ENCODE data around the gene PTPRU.

Gene PTPRU

DNA sequence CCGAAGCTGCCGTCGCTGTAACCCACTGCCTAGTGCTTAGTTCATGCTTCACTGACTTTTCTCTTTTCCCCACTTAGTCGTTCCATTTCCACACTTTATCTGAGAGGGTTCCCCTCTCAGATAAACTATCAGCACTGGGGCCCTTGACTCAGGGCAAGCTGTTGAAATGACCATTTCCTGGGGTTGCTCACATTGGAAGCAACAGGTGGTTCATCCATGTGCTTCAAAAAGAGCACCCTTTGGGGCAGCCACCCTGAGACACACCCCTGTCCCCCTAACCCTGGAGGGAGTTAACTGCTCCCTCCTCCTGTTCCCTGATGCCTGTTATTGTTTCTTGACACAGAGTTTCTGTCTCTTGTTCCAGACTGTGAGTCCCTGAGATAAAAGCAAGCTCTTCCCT is 107.2 kb downstream of the PTPRU start:
- no peak for DNase-seq

DNA sequence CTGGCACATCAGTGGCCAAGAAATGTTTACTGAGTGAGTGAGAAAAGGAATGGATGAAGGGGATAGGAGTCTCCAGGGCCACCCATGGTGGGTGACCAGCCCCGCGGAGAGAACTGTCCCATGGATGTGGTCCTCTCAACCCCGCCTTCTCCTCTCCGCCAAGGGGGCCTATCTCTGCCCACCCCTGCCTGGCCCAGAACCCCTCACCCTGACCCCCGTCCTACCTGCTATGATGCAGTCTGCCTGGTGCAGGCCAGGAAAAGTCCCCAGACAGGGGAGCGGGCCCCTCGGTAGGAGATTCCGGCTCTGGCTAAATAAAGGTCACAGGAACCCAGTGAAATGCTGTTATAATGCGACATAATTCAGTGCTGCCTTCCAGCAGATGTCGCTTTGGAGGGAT is 107.6 kb downstream of the PTPRU start:
- DNase-seq: no peak

DNA sequence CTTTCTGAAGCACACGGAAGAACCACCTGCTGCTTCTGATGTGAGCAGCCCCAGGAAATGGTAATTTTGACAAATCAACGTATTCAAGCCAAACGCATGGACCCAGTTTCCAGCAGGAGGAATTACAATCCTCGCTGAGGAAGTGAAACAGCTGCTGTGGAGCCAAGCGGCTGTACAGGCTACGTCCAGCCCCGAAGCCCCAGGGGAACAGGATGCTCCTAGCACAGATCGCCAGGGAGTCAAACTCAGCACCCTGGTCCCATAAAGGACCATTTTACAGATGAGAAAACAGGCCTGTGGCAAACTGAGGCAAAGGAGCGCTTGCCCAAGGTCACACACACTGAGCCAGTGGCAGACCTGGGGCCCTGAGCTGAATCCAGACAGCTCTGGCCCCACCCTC is 108.0 kb downstream of the PTPRU start:
- DNase-seq: no peak

DNA sequence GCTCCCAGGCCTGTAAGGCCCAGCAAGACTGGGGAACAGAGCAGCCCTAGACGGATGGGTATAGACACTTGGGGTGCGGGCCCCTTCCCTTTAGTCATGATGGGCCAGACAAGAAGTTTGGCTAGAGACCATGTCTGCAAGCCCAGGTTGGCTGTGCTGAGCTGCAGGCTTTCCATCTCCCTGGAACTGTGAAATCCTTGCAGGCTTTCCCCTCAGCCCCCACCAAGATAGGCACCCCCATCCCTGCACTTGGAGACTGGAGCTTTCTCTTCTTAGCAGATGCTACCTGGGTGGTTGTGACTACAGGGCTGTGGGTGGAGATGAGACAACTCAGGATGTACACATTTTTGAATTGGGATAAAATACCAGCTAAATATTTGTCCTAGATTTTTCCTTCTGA is 110.3 kb downstream of the PTPRU start:
- DNase-seq: no peak

DNA sequence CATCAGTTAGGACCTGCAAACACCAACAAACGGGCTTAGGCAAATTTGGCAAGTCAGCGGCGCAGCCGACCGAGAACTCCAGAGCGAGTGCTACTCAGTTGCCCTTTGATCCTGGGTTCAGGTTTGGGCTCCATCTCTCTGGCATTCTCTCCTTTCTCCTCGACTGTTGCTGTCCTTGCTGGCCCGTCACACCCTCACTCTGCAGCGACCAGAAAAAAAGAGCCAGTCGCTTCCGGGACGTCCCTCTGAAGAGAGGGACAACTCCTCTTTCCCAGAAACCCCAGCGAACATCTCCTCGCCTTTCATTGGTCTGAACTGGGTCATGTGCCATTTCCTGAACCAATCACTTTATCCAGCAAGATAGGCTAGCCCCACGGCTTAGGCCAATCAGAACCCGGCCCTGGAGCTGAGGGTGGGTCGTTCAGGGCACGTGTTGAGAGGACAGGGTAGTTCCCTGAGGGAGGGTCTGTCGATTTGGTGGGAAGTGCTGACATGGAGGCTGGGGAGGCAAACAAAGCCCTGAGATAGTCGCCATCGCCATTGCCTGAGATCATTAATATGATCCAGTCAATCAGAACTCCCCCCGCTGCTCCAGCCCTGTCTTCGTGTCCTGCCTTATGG is 113.7 kb downstream of the PTPRU start:
- DNase-seq: no peak

DNA sequence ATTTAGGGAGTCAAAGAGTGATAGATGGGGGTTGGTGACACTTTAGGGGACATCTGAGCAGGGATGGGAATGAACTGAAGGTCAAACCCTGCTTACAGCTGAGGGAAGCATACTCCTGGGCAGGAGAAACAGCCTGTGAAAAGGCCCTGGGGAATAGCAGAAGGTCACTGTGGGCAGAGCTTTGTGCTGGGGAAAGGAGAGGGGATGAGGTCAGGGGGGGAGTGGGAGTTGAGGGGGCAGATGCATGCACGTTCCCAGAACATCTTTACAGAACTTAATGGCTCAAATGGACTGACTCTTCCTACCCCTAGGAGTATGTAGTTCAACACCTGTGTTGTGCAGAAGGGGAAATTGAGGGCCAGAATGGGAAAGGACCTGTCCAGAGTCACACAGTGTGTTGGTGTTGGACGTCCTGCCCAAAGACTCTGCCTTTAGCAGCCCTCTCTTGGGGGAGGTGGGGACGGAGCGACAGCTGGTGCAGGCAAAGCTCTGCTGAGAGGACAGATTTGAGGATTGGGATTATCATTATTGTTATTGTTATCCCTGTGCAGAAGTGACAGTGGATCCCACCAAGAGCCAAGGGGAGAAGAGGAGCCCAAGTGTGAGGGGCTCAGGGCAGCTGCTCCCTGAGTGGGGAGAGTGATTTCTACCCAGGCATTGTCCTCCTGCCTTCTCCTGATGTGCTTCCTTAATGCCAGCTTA is 116.5 kb downstream of the PTPRU start:
- DNase-seq: no peak

DNA sequence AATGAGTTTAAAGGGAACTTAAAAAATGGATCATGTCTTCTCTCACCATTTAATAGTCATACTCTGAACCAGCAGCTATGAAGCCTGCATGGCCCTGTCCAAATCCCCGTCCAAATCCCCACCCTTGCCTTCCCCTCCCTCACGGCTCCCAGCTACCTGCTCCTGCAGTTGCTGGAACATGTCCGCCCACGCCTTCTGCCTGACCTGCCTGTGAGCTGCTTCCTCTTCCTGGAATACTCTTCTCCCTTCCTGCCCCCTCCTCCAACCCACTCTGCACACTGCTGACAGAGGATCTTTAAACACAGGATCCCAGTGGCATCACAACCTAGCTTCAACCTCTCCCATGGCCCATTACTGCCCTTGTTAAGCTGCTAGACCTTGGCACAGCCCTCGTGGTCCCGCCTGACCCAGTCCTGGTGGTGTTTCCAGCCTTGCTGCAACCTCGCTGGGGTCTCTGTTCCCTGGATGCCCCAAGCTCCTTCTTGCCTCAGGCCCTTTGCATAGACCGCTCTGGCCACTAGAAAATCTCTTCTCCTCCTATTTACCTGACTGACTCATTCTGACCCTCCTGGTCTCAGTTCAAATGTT is 118.3 kb downstream of the PTPRU start:
- no peak for DNase-seq

DNA sequence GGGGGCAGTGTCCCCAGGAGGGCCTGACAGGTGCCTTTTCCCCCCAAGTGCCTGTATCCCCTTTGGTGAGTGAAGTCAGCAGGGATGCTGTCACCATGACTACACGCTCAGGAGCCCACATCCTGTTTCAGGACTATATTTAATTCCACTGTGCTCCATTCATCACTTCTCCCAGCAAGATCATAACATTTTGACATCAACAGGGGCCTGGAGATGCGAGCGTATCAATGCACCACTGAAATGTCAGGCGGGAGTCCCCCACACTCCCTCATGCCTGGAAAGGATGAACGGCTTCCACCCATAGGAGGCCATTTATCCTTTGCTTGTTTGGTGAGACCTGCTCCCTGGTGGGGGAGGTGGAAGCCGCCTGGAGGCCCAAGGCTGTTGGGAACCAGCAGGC is 119.1 kb downstream of the PTPRU start:
- no peak for DNase-seq

DNA sequence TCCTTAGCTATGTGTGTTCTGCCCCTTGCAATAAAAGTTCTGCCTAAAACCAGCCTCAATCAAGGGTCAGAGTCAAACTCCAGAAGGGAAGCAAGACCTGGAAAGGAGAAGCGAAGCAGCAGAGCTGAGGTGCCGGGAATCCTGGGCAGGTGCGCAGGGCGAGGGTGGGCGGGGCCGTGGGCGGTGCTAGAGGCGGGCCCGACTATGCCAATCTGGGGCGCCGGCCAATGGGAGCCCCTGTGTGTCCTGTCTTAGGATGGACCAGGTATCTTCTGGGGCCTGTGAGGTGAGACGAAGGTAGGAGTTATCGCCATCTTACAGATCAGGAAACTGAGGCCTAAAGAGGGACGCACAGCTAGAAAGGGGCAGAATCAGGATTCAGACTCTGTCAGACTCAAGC is 120.3 kb downstream of the PTPRU start:
- DNase-seq: peak in 1 of 2 experiments; percentile 18

DNA sequence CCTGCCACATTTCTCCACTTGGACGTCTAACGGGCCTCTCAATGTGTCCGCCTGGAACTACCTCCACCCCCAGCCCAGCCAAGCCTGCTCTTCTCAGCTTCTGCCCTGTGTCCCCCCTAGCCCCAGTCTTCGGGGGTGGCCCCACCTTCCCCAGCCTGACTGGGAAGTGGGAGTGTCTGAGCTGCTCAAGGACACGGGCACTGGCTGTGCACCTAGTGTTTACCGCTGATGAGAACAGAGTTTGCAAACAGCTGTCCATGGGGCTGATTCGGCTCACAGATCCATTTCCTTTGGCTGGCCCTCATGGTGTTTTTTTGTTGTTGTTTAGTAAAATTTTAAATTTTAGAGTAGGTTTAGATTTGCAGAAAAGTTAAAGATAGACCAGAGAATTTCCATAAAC is 121.1 kb downstream of the PTPRU start:
- DNase-seq: no peak

DNA sequence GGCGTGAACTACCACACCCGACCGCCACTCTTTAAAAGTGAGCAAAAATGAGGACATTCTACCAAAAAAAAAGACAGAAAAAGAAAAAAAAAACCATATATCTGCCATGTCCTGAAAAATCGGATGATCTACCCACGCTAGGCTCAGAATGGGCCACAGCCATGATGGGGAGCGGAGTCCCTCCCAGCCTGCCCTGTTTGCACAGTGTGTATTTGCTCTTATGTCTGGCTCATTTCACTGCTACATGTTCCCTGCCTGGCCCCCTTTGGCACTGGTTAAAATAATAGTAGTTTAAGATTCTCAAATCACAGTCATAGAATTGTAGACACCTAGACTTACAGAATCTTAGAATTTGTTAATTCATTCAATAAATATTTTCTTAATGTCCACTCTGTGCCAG is 121.9 kb downstream of the PTPRU start:
- DNase-seq: no peak

DNA sequence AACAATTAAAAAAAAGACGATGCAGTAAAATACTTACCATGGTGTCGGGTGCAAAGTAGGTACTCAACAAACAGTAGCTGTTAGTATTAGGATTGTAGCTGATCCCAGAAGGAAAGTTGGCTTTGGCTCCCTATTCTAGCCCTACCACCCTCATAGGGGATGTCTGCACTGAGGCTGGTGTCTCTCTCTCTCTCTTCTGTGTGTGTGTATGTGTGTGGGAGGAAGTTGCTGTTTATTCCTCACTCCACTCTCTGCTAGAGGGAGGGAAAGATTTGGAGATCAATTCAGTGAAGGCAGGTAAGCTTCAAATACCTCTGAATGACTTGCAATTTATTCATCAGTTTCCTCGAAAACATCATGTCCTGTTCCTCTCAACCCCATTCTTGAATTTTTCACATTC is 124.4 kb downstream of the PTPRU start:
- DNase-seq: no peak

DNA sequence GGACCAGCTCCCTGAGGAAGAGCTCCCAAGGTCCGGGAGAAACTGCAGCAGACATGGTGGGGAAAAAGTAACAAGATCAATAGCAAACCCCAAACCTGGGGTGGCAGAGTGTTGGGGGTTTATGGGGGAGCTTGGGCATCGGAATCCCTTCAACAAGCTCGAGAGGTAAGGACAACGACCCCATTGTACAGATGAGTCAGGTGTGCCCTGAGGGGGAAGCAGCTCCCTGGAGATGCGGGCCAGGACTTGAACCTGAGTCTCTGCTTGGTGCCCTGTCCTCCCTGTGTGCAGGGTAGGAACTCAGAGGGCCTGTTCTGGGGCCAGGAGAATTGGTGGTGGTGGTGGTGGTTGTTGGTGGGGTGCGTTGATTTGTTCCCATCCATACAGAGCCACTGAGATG is 125.4 kb downstream of the PTPRU start:
- no peak for DNase-seq

DNA sequence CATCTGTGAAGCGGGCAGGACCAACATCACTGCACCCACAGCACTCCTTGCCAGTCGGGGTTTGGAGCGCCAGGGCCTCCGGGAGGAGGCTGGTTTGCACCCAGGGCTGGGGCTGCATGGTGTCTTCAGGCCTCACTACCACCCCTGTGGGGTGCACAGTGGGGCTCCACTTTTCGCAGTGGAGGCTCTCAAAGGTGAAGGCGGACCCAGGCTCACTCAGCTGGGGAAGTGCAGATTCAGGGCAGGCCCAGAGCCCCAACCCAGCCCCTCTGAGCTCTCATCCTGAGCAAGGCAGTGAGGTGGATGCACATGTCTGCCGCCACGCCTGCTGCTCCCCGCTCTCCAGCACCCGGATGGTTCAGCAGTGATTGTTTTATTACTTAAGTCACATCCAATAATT is 125.8 kb downstream of the PTPRU start:
- DNase-seq: no peak

DNA sequence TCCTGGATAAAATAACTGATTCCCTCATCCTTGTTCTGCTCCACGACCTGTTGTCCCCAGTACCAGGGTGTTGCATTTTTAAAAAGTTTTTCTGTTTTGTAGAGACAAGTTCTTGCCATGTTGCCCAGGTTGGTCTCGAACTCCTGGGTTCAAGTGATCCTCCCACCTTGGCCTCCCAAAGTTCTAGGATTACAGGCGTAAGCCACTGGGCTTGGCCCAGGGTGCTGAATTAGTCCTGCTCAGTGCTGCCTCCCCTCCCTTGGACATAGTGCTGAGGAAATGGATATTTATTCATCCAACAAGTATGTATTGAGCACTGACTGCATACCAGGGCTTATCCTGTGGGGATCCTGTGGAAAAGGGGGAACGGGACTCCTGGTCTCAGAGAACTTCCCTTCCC is 126.4 kb downstream of the PTPRU start:
- DNase-seq: no peak

DNA sequence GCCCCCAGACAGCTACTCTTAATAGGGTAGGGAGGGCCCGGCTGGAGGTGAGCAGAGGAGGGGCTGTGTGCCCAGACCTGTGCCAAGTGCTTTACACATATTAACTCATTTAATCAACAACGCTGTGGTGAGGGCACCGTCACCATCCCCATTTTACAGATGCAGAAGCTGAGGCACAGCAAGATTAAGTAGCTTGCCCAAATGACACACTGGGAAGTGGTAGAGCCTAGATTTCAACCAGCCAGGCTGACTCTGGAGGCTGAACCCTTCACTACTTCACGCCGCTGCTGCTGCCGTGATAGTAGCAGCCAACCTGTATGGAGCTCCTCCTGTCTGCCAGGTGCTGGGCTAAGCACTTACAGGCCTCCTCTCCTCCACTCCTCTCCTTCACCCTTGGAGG is 127.2 kb downstream of the PTPRU start:
- no peak for DNase-seq

DNA sequence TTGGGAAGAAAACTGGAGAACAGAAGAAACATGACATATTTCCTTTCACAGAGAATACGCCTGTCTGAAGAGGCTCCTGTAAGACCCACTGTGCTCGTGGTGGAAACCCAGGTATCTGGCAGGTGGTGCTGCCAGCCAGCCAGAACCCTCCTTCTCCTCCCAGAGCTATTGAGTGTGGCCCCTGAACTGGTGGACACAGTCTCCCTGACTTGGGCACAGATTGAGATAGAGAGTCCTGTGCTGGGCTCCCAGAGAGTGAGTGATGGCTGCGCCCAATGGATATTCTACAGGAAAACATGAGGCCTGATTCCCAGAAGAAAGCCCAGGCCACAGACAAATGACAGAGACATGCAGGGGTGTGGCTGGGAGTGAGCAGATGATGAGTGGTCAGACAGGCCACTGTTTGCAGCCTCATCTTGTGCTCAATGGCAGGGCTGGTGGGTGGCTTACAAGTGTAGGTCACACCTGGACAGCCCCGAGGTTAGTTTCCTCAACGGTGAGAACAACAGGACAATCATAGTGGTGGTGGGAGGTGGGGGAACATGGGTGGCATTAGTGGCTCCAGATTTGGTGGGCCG is 127.9 kb downstream of the PTPRU start:
- DNase-seq: no peak

DNA sequence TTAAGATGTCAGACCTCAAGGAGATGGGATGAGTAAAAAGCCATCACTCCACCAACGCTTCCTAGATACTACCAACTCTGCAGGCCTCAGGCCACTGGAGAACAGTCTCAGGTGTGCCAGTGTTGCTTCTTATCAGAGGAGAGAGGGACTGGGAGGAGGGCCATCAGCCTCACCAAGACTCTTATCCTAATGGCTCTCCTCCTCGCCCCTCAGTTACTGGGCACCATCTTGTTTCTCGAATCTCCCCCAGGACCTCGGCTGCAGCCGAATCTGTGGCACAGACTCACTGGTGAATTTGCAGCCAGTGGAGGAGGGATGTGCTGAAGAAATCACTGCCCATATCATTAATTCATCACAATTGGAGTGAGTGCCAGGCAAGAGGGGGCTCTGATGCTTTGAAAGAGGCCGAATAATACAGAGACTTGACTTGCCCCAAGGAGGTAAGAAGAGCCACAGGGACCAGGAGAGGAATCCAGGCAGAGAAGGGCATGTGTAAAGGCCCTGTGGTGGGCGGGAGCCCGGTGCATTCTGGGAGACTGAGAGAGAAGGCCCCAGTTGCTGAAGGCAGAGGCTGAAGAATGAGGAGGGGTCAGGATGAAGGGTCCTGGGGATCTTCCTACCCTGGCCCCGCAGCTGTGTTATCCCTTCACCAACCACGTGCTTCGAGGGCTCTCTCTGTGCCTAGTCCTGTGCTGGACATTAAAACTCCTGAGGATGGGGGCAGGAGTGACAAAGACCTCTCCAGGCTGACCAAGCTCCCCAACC is 129.8 kb downstream of the PTPRU start:
- DNase-seq: no peak

DNA sequence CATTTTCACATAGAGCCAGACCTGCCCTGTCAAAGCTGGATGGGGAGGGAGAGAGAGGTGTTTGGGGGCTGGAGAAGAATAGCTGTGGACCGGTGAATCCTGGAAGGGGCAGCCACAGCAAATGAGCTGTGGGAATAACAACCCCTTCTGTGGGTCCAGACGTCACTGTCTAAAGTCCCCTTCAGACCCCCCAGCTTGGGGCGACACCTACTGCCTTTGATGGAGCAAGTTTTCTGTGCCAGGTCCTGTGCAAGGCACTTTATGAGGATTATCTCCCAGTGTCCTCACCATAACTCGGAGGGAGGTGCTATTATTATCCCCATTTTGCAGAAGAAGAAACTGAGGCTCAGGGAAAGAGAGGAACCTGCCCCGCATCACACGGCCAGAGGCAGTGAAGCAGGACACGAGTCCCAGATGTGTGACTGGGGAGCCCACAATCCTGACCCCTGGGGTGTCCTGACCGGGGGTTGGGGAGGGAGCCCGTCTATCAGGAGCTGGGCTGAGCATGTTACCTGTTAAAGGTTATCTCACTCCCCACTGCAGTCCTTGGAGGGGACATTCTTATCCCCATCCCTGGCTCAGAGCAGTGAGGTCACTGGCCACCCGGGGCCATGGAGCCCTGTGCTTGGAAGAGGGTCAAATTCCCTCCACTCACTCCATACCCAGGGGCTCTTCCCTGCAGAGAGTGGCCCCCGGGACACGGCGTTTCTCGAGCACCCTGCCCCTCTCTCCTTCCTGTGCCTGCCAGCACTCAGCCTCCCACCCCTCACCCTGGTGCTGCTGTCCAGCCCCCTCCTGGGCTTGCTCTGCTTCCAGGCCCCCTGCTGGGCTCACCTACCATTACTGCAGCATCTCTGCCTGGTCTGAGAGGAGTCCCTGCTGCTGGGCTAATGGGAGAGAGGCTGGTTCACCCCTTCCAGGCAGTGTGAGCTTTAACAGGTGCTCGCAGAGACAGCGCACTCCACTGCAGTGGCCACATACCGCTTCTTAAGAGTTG is 132.9 kb downstream of the PTPRU start:
- no peak for DNase-seq

DNA sequence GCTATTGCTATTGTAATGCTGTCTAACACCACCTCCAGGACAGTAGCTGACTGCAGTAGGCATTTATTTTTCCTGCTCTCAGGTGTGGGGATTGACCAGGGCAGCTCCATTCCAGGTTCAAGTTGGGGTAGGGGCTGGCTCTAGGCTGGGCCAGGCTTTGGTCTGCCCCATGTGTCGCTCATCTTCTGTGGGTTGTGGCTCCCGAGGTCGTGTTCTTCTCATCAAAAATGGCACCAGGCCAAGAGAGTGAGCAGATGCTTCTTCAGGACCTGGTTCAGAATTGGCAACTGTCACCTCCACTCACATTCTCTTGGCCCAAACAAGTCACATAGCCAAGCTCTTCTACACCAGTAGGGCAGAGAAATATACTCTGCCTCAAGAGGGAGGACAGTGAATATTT is 133.7 kb downstream of the PTPRU start:
- DNase-seq: no peak

DNA sequence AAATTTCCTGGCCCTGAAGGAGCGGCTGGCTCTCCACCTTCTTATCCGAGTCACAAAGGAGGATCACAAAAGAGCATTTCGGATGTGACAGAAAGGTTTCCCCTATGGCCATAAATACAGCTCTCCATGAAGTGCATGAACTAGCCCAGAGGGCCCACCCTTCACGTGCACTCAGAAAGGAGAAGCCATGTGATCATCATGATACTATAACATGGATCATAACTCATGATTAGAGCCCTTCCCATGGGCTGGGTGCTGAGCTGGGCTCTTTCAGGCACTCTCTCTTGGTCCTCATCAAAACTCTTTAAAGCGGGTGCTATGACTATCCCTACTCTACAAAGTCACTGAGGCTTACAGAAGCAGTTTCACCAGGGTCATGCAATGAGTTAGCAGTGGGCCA is 135.0 kb downstream of the PTPRU start:
- DNase-seq: no peak

DNA sequence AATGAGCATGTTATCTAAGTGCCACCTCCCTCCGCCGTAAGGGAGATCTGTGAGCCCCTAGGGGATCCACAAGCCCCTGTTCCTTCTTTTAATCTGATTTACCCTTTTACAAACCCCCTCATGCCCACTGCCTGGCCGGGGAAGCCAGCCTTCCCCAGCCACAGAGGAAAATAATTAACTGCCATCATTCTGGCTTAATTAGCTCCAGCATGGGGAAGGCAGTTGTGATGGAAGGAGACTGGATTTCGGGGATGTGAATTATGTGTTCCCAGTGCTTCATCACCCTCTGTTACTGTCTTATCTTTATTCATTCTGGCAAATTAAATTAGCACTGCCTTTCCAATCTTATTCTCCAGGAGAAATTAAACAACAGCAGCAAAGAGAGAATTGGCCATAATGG is 135.8 kb downstream of the PTPRU start:
- no peak for DNase-seq

Data from NCI-H187 (cell line).